ENCODE data around the gene CCER1. TPM values are rescaled to one million over a fixed set of nuclear protein-coding genes. Genes with fewer than 3 reads are reported as not detected.

CCER1 gene
- total RNA-seq, 6 experiments from 2014 or later = not detected

DNA sequence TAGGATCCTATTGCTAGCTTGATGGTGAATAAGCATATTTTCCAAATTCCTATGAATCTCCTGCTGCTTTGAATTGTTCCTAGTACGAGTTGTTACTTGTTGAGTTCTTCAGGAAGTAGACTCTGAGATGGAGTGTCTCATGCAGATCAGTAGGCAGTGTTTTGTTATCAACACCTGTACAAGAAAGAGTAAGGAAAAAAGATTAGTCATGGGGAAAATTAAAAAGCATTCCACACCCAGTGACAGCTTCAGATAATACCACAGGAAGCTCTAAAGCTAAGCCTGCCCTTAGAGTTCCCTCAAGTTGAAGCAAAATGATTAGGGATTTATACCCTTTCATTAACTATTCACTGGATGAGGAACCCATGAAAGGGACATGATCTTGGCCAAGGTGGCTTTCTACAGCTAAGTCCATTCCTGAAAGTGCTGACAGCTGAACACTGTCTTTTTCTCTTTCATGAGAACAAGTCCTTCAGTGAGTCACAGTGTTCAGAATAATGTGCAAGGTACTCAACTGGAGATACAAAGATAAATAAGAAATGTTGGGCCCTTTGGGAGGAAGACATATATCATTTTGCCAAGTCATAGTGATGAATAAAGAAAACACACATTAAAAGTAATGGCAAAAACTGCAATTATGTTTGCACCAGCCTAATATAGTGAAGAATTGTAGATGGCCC, 49.1 kb downstream of the CCER1 start:
- intact Hi-C loops (cut with DNase I) = no loop called here
- no peak overlapping the region for H3K27ac ChIP-seq
- H3K27me3 ChIP-seq = no peaks in the 10 kb centered on the region
- no peak for TF ChIP-seq POLR2A (IDR thresholded peaks at IDR 0.05)
- TF ChIP-seq, protein P1, sequence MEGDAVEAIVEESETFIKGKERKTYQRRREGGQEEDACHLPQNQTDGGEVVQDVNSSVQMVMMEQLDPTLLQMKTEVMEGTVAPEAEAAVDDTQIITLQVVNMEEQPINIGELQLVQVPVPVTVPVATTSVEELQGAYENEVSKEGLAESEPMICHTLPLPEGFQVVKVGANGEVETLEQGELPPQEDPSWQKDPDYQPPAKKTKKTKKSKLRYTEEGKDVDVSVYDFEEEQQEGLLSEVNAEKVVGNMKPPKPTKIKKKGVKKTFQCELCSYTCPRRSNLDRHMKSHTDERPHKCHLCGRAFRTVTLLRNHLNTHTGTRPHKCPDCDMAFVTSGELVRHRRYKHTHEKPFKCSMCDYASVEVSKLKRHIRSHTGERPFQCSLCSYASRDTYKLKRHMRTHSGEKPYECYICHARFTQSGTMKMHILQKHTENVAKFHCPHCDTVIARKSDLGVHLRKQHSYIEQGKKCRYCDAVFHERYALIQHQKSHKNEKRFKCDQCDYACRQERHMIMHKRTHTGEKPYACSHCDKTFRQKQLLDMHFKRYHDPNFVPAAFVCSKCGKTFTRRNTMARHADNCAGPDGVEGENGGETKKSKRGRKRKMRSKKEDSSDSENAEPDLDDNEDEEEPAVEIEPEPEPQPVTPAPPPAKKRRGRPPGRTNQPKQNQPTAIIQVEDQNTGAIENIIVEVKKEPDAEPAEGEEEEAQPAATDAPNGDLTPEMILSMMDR (IDR thresholded peaks at IDR 0.05) = no peak
- H3K9me3 ChIP-seq = no peaks in the 10 kb centered on the region
- WGBS (ENCODE audit: insufficient coverage, low coverage, low lambda C conversion rate, missing lambda C conversion rate) = 69% methylated on average over 1 of the region's 1 CpG
- no peak overlapping the region for H3K4me3 ChIP-seq
- no peaks in the 10 kb centered on the region for H3K4me1 ChIP-seq
- DNase-seq = no peak
- ATAC-seq = no peak
- no peaks in the 10 kb centered on the region for H3K36me3 ChIP-seq

DNA sequence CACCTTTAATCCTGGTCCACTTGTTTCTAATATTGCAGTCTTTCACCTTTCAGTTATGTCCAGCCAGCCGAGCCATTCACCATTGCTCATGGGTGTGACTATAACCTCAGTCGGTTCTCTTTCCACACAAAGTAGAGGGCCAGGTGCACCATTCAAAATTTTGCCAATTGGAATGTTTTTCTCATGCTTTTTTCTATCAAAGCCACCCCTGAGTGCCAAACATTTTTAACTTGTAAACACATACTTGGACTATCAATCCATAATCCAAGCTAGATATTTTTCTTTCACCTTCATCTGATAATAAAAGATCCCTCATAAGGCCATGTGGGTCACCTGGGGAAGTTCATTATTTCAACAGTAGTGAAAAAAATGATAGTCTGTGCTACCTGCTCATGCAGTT, 52.4 kb downstream of the CCER1 start:
- no peaks in the 10 kb centered on the region for H3K27me3 ChIP-seq
- H3K36me3 ChIP-seq = no peaks in the 10 kb centered on the region
- DNase-seq (no peak), ATAC-seq (no peak)
- 72% methylated on average over 2 of the region's 2 CpGs for WGBS (ENCODE audit: insufficient coverage, low coverage, low lambda C conversion rate, missing lambda C conversion rate)
- intact Hi-C loops (cut with DNase I) = no loop called here
- H3K4me3 ChIP-seq = no peak overlapping the region
- H3K4me1 ChIP-seq = no peaks in the 10 kb centered on the region
- TF ChIP-seq POLR2A (IDR thresholded peaks at IDR 0.05) = no peak
- TF ChIP-seq, protein P1 (IDR thresholded peaks at IDR 0.05) = no peak
- H3K9me3 ChIP-seq = no peaks in the 10 kb centered on the region
- no peak overlapping the region for H3K27ac ChIP-seq

Other genes with a start within 250 kb of the CCER1 start
- gene EPYC, start 49.8 kb upstream of the CCER1 start, total RNA-seq = not detected
- not detected for gene KERA, start 102.8 kb upstream of the CCER1 start, total RNA-seq
- gene LUM, start 156.3 kb upstream of the CCER1 start, total RNA-seq = 10 to 100 TPM in 3 of 6 experiments, 1 to 10 TPM in 3; 5.1 to 51.2 (median 10.1) TPM
- gene DCN, start 227.6 kb upstream of the CCER1 start, total RNA-seq = 100 to 1,000 TPM in 5 of 6 experiments, 10 to 100 TPM in 1; 82.7 to 235 (median 164) TPM

Data from right lobe of liver (tissue), 6 donors.